Activated CD4-positive, alpha-beta T cell treated with anti-CD3 and anti-CD28 coated beads, Interleukin-2, amount 10 ng/mL, durations not matched to agents 24 days and 14 days (primary cell): ENCODE data around the gene GPX3. TPM values are rescaled to one million over a fixed set of nuclear protein-coding genes. Genes with fewer than 3 reads are reported as not detected.

Experiments
- DNase-seq: peaks from one replicate; pipeline ENCODE4 v3.0.0; 2022
- H3K27ac Mint-ChIP-seq: one replicate; pipeline ENCODE4 v1.8.0; 2022; ENCODE audit warnings: mild to moderate bottlenecking, mixed read lengths
- H3K27me3 Mint-ChIP-seq: one replicate; pipeline ENCODE4 v1.8.0; 2022; ENCODE audit warnings: mixed read lengths
- H3K36me3 Mint-ChIP-seq: one replicate; pipeline ENCODE4 v1.8.0; 2022; ENCODE audit warnings: low read depth, mild to moderate bottlenecking, mixed read lengths
- H3K4me1 Mint-ChIP-seq: one replicate; pipeline ENCODE4 v1.8.0; 2021; ENCODE audit warnings: mixed read lengths
- H3K4me3 Mint-ChIP-seq: one replicate; pipeline ENCODE4 v1.8.0; 2022; ENCODE audit warnings: mild to moderate bottlenecking, moderate library complexity, mixed read lengths
- H3K9me3 Mint-ChIP-seq: one replicate; pipeline ENCODE4 v1.8.0; 2021; ENCODE audit warnings: mixed read lengths
- intact Hi-C: fragments of 100-400 bp; cut with micrococcal nuclease; formaldehyde crosslinking; loops from one replicate; pipeline ENCODE4 v1.15.1; 2023
- total RNA-seq: library from RNA; stranded (reverse); gene quantifications from 2 replicates; pipeline ENCODE4 v1.2.3, GENCODE V29; 2022

GPX3 gene
- total RNA-seq, 1 donor from 2014 or later = not detected

DNA sequence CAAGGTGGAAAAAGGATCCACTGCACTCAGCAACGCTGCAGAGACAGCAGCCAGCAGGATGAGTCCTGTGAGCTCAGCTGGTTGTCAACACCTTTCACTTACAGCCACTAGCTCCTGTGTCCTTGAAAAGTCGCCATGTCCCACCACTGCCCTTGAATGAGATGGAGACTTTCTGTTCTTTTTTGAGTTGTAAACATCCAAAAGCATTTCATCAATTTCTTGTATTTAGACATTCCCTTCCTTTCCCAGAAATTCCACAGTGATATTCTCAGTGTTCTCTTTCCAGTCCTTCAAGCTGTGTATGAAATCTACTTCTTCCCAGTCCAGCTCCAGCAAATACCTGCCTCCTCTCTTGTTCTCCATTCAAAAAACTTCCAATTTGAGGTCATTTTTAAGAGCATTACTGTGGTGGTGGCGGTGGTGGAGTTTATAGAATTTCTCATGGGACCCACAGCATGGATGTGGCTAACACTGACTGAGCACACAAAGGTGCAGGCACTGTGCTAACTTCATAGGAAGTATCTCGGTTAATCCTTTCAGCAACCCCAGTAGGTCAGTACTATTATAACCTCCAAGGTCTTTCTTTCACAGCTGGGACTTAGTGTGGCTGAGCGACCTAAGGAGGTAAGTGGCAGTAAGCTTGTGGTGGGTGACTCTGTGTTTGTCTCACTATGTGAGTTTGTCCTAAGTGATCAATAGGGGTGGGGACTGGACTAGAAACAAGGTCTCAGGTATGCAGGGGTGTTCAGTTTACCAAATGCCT lies 15.0 kb upstream of the GPX3 start:
- Mint-ChIP-seq H3K36me3 (no peaks in the 10 kb centered on the region), H3K27ac (no peak overlapping the region), H3K4me1 (no peaks in the 10 kb centered on the region), H3K9me3 (no peaks in the 10 kb centered on the region), H3K4me3 (no peak overlapping the region), H3K27me3 (peaks cover 4% of the 10 kb centered on the region)
- intact Hi-C loops = no loop called here
- DNase-seq = no peak

DNA sequence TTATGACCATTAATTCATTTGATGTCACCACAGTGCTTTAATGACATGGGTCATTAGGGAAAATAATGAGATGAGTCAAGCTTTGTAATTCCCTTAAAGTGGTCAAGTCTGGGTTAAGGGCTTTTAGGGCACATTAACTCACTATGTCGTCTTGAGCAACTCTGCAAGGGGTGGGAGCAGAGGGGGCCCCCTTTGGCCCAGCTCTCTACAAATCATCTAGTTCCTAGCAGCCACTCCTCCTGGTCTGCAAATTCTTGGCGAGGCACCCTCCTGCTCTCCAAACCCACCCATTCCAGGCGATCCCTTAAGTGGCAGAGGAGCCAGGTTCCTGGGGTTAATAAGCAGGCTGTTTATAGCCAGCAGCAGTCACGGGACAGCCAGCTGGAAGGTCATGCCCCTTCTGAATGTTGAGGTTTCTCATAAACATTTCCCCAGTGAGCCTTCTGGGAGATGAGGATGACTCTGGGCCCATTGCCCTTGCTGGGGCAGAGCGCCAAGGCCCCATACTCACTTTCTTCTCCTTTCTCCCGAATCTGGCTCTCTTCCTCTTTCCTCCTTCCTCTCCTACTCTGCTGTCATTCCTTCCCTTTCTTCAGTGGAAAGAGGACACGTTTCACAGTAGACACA lies 14.3 kb upstream of the GPX3 start:
- Mint-ChIP-seq H3K27ac (no peak overlapping the region), H3K4me1 (no peaks in the 10 kb centered on the region), H3K4me3 (no peak overlapping the region), H3K27me3 (peaks cover 4% of the 10 kb centered on the region), H3K36me3 (no peaks in the 10 kb centered on the region), H3K9me3 (no peaks in the 10 kb centered on the region)
- no peak for DNase-seq
- intact Hi-C loops = no loop called here

DNA sequence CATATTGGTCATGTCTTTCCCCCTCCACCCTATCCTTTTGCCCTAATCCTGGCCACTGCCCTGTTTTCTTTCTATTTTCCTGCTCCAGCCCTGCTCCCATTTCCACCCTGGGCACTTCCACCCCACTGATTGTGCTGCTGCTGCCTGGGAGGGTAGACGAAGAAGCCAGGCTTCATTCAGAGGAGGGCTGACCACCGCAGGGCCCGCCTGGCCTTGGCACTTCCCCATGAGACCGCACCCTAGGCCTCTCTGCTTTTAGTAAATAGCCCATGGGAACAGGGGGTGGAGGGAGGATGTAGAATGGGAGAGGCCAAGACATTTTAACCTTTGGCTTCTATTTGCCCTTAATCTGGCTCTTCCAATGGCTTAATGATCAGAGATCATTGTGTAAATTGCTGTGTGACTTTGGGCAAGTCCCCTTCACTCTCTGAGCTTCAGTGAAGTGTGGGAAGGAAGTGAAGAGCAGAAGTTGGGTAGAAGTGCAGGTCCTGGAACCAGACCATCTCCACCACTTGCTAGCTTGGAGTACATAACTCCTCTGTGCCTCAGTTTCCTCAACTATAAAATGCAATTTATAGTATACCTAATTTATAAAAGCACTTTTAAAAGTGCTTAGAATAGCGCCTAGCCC lies 13.6 kb upstream of the GPX3 start:
- H3K27me3 Mint-ChIP-seq = peaks cover 4% of the 10 kb centered on the region
- H3K36me3 Mint-ChIP-seq = no peaks in the 10 kb centered on the region
- H3K9me3 Mint-ChIP-seq = no peaks in the 10 kb centered on the region
- H3K4me3 Mint-ChIP-seq = no peak overlapping the region
- DNase-seq = no peak
- intact Hi-C loops = no loop called here
- no peak overlapping the region for H3K27ac Mint-ChIP-seq
- no peaks in the 10 kb centered on the region for H3K4me1 Mint-ChIP-seq

DNA sequence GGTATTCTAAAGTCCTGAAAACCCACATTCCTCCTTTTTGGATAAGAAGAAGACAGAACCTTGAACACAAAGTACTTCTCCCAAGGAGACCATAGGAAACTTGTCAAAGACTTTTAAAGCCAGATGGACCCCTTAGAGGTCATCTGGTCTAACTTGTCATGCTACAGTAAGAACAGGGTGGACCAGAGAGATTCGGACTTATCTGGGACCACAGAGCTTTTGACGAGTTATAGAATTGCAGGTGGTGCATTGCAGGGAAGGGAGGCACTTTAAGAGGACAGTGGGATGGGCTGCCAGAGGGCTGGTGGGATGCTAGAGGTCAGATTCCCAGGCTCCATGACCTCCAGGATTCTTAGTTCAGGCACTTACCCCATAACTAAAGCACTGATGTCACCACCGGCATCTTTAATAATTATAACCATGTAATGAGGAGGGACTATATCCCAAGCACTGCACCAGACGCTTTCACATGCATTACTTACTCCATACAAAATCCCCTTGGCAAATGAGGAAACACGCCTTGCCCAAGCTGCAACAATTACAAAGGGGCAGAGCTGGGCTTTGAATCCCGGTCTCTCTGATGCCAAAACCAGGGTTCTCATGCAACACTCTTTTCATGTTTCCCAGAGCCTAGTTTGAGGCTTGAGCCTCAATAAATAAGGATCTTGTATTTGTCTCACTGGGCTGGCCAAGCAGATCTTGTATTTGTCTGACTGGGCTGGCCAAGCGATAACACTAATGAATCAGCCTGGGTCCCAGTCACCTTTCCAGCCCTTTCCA lies 12.8 kb upstream of the GPX3 start:
- Mint-ChIP-seq H3K27me3 (peaks cover 4% of the 10 kb centered on the region), H3K27ac (no peak overlapping the region), H3K4me3 (no peak overlapping the region), H3K36me3 (no peaks in the 10 kb centered on the region), H3K9me3 (no peaks in the 10 kb centered on the region), H3K4me1 (no peaks in the 10 kb centered on the region)
- intact Hi-C loops = no loop called here
- DNase-seq = no peak

DNA sequence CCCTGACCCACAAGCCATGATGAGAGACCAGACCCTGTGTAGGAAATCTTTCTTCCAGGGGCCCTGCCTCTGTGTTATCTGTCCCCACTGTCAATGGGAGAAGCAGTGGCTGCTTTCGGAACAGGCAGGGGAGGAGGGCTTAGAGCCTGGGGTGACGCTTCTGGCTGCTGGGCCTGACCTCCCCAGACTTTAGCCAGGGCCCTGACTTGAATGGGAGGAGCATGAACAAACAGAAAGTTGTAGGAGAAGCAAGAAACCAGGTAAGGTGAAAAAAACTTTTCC lies 12.2 kb upstream of the GPX3 start:
- H3K4me3 Mint-ChIP-seq = no peak overlapping the region
- no peaks in the 10 kb centered on the region for H3K4me1 Mint-ChIP-seq
- intact Hi-C loops = no loop called here
- H3K36me3 Mint-ChIP-seq = no peaks in the 10 kb centered on the region
- no peaks in the 10 kb centered on the region for H3K9me3 Mint-ChIP-seq
- H3K27me3 Mint-ChIP-seq = peaks cover 4% of the 10 kb centered on the region
- DNase-seq = no peak
- H3K27ac Mint-ChIP-seq = no peak overlapping the region

DNA sequence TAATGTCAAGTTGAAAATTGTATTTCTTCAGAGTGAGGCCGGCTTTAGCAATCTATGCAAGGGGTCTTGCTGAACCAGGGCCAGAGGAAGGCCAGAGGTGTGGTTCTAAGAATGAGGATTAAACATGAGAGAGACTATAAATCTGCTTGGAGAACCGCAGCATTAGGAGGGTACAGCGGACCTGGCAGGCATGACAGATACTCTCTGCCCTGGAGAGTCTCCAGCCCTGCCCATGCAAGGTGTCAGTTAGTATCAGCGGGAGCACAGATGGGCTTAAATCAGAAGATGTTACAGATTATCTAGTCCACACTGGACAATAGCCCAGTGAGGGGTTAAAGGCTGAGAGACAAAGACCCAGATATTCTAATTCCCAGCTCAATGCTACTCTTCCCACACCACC lies 11.5 kb upstream of the GPX3 start:
- intact Hi-C loops = no loop called here
- no peaks in the 10 kb centered on the region for H3K4me1 Mint-ChIP-seq
- H3K27me3 Mint-ChIP-seq = no peaks in the 10 kb centered on the region
- no peaks in the 10 kb centered on the region for H3K9me3 Mint-ChIP-seq
- no peak overlapping the region for H3K4me3 Mint-ChIP-seq
- H3K27ac Mint-ChIP-seq = no peak overlapping the region
- H3K36me3 Mint-ChIP-seq = no peaks in the 10 kb centered on the region
- DNase-seq = no peak

DNA sequence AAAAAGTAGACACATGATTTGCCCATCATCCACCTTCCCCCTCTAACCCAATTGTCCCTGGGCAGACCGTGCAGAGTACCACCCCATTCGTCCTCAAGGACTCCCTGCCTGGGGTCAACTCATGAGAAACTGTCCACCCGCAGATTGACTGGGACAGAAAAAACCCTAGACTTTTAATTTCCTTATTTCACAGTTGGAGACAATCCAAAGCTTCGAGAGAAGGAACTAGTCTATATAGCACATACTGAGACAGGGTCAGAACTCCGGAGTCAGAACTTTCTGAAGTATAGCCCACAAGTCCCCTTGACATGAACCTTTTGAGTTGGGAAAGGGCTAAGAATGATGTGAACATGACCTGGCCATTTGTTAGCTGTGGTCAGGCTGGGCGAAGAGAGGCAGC lies 7.5 kb upstream of the GPX3 start:
- H3K9me3 Mint-ChIP-seq = no peaks in the 10 kb centered on the region
- DNase-seq = no peak

DNA sequence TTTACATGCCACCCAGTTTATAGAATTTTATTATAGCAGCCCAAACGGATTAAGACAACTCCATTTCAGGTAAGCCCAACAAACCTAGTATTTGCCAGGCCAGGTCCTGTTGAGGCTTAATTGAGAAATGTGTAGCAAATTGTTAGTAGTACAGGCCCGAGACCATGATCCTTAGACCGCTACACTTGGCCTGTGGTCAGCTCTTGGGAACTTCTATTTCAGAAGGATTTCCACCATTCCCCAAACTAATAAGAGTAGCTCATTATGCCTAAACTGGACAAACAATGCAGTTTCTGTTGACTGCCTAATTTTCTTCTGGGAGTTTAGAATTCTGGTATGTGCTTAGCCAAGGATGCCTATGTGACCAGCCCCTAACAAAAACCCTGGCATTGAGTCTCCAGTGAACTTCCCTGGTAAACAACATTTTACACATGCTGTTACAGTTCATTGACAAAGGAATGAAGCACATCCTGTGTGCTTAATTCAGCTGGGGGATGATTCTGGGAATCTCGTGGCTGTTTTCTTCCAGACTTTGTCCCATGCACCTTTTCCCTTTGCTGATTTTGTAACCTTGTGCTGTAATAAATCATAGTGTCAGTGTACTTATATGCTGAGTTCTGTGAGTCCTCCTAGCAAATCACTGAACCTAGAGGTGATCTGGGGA lies 5.6 kb upstream of the GPX3 start:
- Mint-ChIP-seq H3K4me1 (peaks cover 7% of the 10 kb centered on the region), H3K27me3 (peaks cover 2% of the 10 kb centered on the region), H3K9me3 (no peaks in the 10 kb centered on the region), H3K36me3 (peaks cover 6% of the 10 kb centered on the region), H3K4me3 (no peak overlapping the region), H3K27ac (no peak overlapping the region)
- intact Hi-C loops = no loop called here
- no peak for DNase-seq

More for the DNA sequence above, 7.5 kb upstream of the GPX3 start:
- Mint-ChIP-seq H3K4me3 (no peak overlapping the region), H3K4me1 (no peaks in the 10 kb centered on the region), H3K27me3 (no peaks in the 10 kb centered on the region), H3K36me3 (peaks cover 4% of the 10 kb centered on the region), H3K27ac (no peak overlapping the region)
- intact Hi-C loops = no loop called here

DNA sequence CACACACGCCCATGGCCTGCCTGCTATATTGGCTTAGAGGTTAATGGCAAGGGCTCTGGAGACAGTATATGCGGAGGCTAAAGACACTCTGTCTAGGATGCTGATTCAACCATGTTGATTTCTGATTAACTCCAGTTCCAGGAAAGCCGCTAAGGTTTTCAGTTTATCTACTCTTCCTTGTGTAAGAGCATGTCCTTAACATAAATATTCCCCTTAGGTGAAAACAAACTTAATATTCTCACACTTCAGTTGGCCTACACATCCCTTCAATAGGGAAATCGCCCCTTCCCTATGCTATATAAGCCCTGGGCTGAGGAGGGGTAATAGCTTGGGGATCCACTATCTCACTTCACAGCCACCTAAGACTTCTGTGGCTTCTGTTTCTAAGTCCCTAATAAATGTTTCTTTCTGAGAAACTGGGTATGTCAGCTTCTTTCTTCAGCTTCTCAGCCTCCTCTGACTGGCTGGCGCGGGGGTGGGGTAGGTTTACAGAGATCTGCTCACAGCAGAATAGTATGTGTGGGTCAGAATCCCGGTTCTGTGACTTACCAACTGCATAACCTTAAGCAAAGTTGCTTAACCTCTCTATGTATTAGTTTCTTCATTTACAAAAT lies 4.3 kb upstream of the GPX3 start:
- Mint-ChIP-seq H3K9me3 (no peaks in the 10 kb centered on the region), H3K4me3 (no peak overlapping the region), H3K36me3 (peaks cover 9% of the 10 kb centered on the region), H3K27ac (no peak overlapping the region), H3K4me1 (peaks cover 10% of the 10 kb centered on the region), H3K27me3 (peaks cover 6% of the 10 kb centered on the region)
- no peak for DNase-seq
- intact Hi-C loops = no loop called here

DNA sequence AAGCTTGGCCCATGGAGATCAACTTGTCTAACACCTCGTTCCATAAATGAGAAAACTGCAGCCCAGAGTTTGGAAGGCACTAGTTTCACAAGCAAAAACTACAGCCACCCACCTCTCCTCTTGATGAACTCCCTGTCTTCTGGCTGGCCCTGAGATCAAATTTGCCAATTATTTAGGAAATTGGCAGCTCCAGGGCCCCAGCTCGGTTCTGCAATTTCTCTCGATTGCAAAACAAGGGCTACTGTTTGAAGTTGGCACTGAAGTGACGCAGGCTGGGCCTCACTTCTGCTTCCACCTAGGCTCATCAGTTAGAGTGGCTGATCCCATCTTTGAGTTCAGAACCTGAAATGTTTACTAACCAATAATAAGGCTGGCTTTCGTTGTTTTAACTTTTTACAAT lies 3.7 kb upstream of the GPX3 start:
- intact Hi-C loops = no loop called here
- H3K9me3 Mint-ChIP-seq = no peaks in the 10 kb centered on the region
- peaks cover 12% of the 10 kb centered on the region for H3K4me1 Mint-ChIP-seq
- peaks cover 13% of the 10 kb centered on the region for H3K36me3 Mint-ChIP-seq
- H3K27ac Mint-ChIP-seq = no peak overlapping the region
- peaks cover 7% of the 10 kb centered on the region for H3K27me3 Mint-ChIP-seq
- no peak overlapping the region for H3K4me3 Mint-ChIP-seq
- no peak for DNase-seq

DNA sequence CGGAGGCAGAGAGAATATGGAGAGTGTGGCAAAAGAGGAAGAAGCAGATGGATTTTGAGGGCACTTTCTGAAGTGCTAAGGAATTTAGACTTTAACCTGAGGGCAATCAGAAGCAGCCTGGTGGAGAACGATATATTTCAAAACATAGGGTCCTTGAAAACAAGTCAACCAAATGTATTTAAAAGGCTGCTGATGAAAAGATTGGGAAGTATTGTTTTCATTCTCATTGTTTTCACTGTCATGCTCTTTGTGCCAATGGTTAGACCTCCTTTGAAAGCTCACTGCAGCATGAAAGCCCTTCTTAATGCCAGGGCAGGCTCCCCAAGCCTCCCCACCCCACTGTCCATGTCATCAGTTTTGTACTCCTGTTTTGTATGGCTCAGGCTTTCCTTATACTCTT lies 2.5 kb upstream of the GPX3 start:
- intact Hi-C loops = no loop called here
- H3K4me1 Mint-ChIP-seq = peaks cover 12% of the 10 kb centered on the region
- H3K27me3 Mint-ChIP-seq = peaks cover 7% of the 10 kb centered on the region
- no peak overlapping the region for H3K27ac Mint-ChIP-seq
- no peak for DNase-seq
- H3K9me3 Mint-ChIP-seq = no peaks in the 10 kb centered on the region
- peaks cover 23% of the 10 kb centered on the region for H3K36me3 Mint-ChIP-seq
- H3K4me3 Mint-ChIP-seq = no peak overlapping the region

DNA sequence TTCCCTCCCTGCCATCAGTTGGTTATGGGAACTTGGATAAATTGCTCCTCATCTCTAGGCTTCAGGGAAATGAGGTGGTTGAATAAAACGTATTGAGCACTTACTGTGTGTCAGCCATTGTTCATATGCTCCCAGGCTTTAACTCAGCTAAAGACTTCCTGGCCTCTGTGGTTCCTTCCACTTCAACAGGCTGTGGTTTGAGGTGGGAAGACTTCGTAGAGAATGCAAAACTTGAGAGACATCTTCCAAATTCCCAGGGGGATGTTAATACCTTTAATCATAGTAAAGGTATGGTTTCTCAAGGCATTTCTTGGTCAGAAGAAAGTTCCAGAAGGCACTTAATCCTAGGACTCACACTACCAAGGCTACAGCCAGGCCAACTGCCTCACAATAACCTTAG lies 1.5 kb upstream of the GPX3 start:
- DNase-seq = no peak
- Mint-ChIP-seq H3K27me3 (peaks cover 7% of the 10 kb centered on the region), H3K4me1 (peaks cover 12% of the 10 kb centered on the region), H3K9me3 (no peaks in the 10 kb centered on the region), H3K36me3 (peaks cover 26% of the 10 kb centered on the region), H3K4me3 (no peak overlapping the region), H3K27ac (no peak overlapping the region)
- intact Hi-C loops = no loop called here

DNA sequence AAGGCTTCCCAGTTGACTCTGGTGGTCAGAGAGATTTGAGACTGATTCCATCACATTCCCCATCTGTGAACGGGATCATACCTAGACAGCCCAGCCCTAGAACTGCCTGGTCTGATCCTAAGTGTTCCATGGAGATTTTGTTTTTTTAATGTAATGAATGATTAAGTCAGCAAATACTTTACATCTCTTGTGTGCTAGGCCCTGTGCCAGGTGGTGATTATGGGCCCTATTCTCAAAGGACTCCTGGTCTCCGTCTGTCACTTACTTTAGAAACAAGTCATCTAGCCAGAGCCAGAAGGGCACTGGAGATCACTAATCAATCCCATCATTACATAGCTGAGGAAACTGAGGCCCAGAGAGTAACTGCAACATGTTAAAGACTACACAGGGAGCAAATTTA lies 1.1 kb upstream of the GPX3 start:
- DNase-seq = no peak
- intact Hi-C loops = no loop called here
- Mint-ChIP-seq H3K27me3 (peaks cover 7% of the 10 kb centered on the region), H3K9me3 (no peaks in the 10 kb centered on the region), H3K4me1 (peaks cover 12% of the 10 kb centered on the region), H3K4me3 (no peak overlapping the region), H3K36me3 (peaks cover 27% of the 10 kb centered on the region), H3K27ac (no peak overlapping the region)
